HCT116 (cell line): Measurements from ENCODE around the gene HMCN1. TPM values are rescaled to one million over a fixed set of nuclear protein-coding genes. Genes with fewer than 3 reads are reported as not detected.

Experiments used
- ATAC-seq: fragments of 200-7000 bp; cut with Tn5 transposase; 2 replicates; pipeline ENCODE4 v1.9.1; 2020; ENCODE audit warnings: mild to moderate bottlenecking, moderate library complexity
- BruUV-seq: library from RNA; stranded (reverse); fragments of 400-500 nt; replicated peaks from 2 replicates; lab custom pipeline; 2021; lab: Mats Ljungman, UMichigan
- CTCF ChIA-PET: fragments of 300-600 bp; sonication (Branson Sonifier 250); formaldehyde crosslinking; loops from one replicate; lab custom pipeline; 2021; ENCODE audit warnings: antibody characterized with exemption; lab: Charles Lee
- POLR2A ChIA-PET: fragments of 300-600, 350-600 bp; sonication (Branson Sonifier 250); formaldehyde crosslinking; loops from one replicate; lab custom pipeline; 2021; ENCODE audit warnings: antibody characterized with exemption; lab: Charles Lee
- RAD21 ChIA-PET, 2 experiments: fragments of 300-600 bp; sonication (Branson Sonifier 250); formaldehyde crosslinking; loops; one replicate each; lab custom pipeline; 2023; ENCODE audit warnings: low total read pairs in 2 of 2; ENCODE audit not compliant: uncharacterized antibody in 2 of 2, unreplicated experiment in 2 of 2, low non-redundant PET in 1 of 2; lab: Charles Lee
- DNase-seq: peaks from one replicate; pipeline ENCODE4 v3.0.0-alpha.2; 2010; ENCODE audit warnings: low read depth, low spot score
- H2AFZ ChIP-seq: fragments of 200-600 bp; shearing (Covaris generic), sonication (generic); 2 replicates; pipeline ENCODE4 v1.6.1; 2017; ENCODE audit warnings: low read depth, mixed run types, mixed read lengths, antibody characterized with exemption, low read length; ENCODE audit not compliant: poor library complexity, severe bottlenecking
- H3K27ac ChIP-seq: 2 replicates; pipeline ENCODE4 v1.5.1; 2012; ENCODE audit warnings: low read depth, low read length
- H3K27me3 ChIP-seq: fragments of 200-600 bp; sonication (generic); 2 replicates; pipeline ENCODE4 v1.6.1; 2016; ENCODE audit warnings: mixed run types, low read length, mixed read lengths; ENCODE audit not compliant: insufficient read depth
- H3K36me3 ChIP-seq, 2 experiments: fragments of 200-500 bp in 1 of 2; fragments of 200-600 bp in 1 of 2; sonication (Bioruptor generic) in 1 of 2; sonication (generic) in 1 of 2; 2 replicates each; pipeline versions ENCODE4 v1.5.1 to v1.6.1; 2014 to 2016; ENCODE audit warnings: low read length in 2 of 2, inconsistent platforms in 1 of 2, mixed read lengths in 1 of 2, mixed run types in 1 of 2; ENCODE audit not compliant: insufficient read depth in 2 of 2, control insufficient read depth in 1 of 2
- H3K4me1 ChIP-seq, 2 experiments: fragments of 200-600 bp in 1 of 2; sonication (generic) in 1 of 2; 2 replicates each; pipeline versions ENCODE4 v1.5.1 to v1.6.1; 2012 to 2017; ENCODE audit warnings: low read length in 2 of 2, inconsistent platforms in 1 of 2, mild to moderate bottlenecking in 1 of 2, mixed read lengths in 1 of 2, mixed run types in 1 of 2, moderate library complexity in 1 of 2; ENCODE audit not compliant: insufficient read depth in 2 of 2, control insufficient read depth in 1 of 2
- H3K4me2 ChIP-seq: fragments of 200-600 bp; sonication (generic); 2 replicates; pipeline ENCODE4 v1.6.1; 2017; ENCODE audit warnings: mixed run types, low read length, mixed read lengths
- H3K4me3 ChIP-seq, 2 experiments: fragments of 200-600 bp in 1 of 2; sonication (generic) in 1 of 2; replicated peaks in 1 of 2; 2 replicates each; pipeline ENCODE4 v1.5.1; 2011 to 2016; ENCODE audit warnings: low read length in 2 of 2, control low read depth in 1 of 2, low read depth in 1 of 2, mild to moderate bottlenecking in 1 of 2, mixed read lengths in 1 of 2, mixed run types in 1 of 2
- H3K79me2 ChIP-seq: fragments of 200-600 bp; sonication (generic); 2 replicates; pipeline ENCODE4 v1.6.1; 2017; ENCODE audit warnings: mild to moderate bottlenecking, mixed run types, low read length, moderate library complexity, mixed read lengths; ENCODE audit not compliant: insufficient read depth
- H3K9ac ChIP-seq: fragments of 200-600 bp; sonication (generic); 2 replicates; pipeline ENCODE4 v1.6.1; 2016; ENCODE audit warnings: low read length, mixed read lengths
- H3K9me2 ChIP-seq: fragments of 200-600 bp; sonication (generic), shearing (Covaris generic); 2 replicates; pipeline ENCODE4 v1.6.1; 2017; ENCODE audit warnings: mixed run types, mild to moderate bottlenecking, moderate library complexity; ENCODE audit not compliant: insufficient read depth
- H3K9me3 ChIP-seq, 2 experiments: fragments of 200-500 bp in 1 of 2; fragments of 200-600 bp in 1 of 2; sonication (Bioruptor generic) in 1 of 2; sonication (generic) in 1 of 2; 2 replicates each; pipeline ENCODE4 v1.6.1; 2014 to 2017; ENCODE audit warnings: low read length in 2 of 2, mixed read lengths in 2 of 2, inconsistent platforms in 1 of 2, low read depth in 1 of 2, mild to moderate bottlenecking in 1 of 2, mixed run types in 1 of 2, moderate library complexity in 1 of 2; ENCODE audit not compliant: control insufficient read depth in 1 of 2, insufficient read depth in 1 of 2
- H4K20me1 ChIP-seq: fragments of 200-600 bp; sonication (generic), shearing (Covaris generic); 2 replicates; pipeline ENCODE4 v1.6.1; 2017; ENCODE audit warnings: mixed run types, mild to moderate bottlenecking, moderate library complexity; ENCODE audit not compliant: insufficient read depth
- CBX3 ChIP-seq: IDR thresholded peaks from 2 replicates; pipeline ENCODE4 v1.6.1; 2012; ENCODE audit warnings: low read depth
- CEBPB ChIP-seq: IDR thresholded peaks from 2 replicates; pipeline ENCODE4 v1.6.1; 2012; ENCODE audit warnings: low read depth
- CTCF ChIP-seq, 3 experiments: fragments of 200-600 bp in 1 of 3; sonication (generic) in 1 of 3; IDR thresholded peaks in 2 of 3; conservative IDR thresholded peaks in 1 of 3; 2 replicates each; pipeline ENCODE4 v1.5.1; 2012 to 2017; ENCODE audit warnings: low read depth in 2 of 3, low read length in 2 of 3, antibody characterized with exemption in 1 of 3, borderline replicate concordance in 1 of 3, control low read depth in 1 of 3, mild to moderate bottlenecking in 1 of 3, mixed read lengths in 1 of 3, mixed run types in 1 of 3, moderate library complexity in 1 of 3; ENCODE audit not compliant: insufficient read depth in 1 of 3
- EGR1 ChIP-seq: IDR thresholded peaks from 2 replicates; pipeline ENCODE4 v1.6.1; 2012; ENCODE audit warnings: low read depth
- ELF1 ChIP-seq: IDR thresholded peaks from 2 replicates; pipeline ENCODE4 v1.6.1; 2012; ENCODE audit warnings: low read depth, borderline replicate concordance
- EZH2phosphoT487 ChIP-seq: fragments of 200-600 bp; IDR thresholded peaks from 2 replicates; pipeline ENCODE4 v1.6.1; 2018; ENCODE audit warnings: antibody characterized with exemption, borderline replicate concordance
- POLR2AphosphoS5 ChIP-seq: IDR thresholded peaks from 2 replicates; pipeline ENCODE4 v1.6.1; 2011; ENCODE audit warnings: mild to moderate bottlenecking, low read depth, low read length, moderate library complexity
- RAD21 ChIP-seq: IDR thresholded peaks from 2 replicates; pipeline ENCODE4 v1.6.1; 2012; ENCODE audit warnings: low read depth, mild to moderate bottlenecking
- YY1 ChIP-seq: IDR thresholded peaks from 2 replicates; pipeline ENCODE4 v1.6.1; 2011; ENCODE audit warnings: low read length, low read depth, moderate library complexity, mild to moderate bottlenecking; ENCODE audit not compliant: insufficient replicate concordance; ENCODE audit errors: extremely low read depth
- ZNF274 ChIP-seq: fragments of 200-500 bp; sonication (Bioruptor generic); IDR thresholded peaks from 2 replicates; pipeline ENCODE4 v1.6.1; 2014; ENCODE audit warnings: mild to moderate bottlenecking, low read depth, low read length, inconsistent platforms
- intact Hi-C: fragments of 100-400 bp; cut with micrococcal nuclease; formaldehyde crosslinking; loops from 2 replicates; pipeline ENCODE4 v1.10.0; 2022
- total RNA-seq: library from RNA; stranded (reverse); gene quantifications from one replicate; pipeline ENCODE4 v1.2.1, GENCODE V29; 2021; ENCODE audit not compliant: unreplicated experiment
- TF ChIP-seq, protein P1 (sequence below): IDR thresholded peaks from 2 replicates; pipeline ENCODE4 v1.6.1; 2012; ENCODE audit warnings: low read depth
- TF ChIP-seq, protein P2 (sequence below): IDR thresholded peaks from 2 replicates; pipeline ENCODE4 v1.6.1; 2012

HMCN1 gene
- total RNA-seq, 1 experiment from 2014 or later: 0.59 TPM

- Histone ChIP-seq H3K4me2 (no peak overlapping the region), H3K36me3 (no peaks in the 10 kb centered on the region), H4K20me1 (no peaks in the 10 kb centered on the region), H3K9me2 (no peaks in the 10 kb centered on the region), H3K9ac (no peak overlapping the region), H3K27me3 (no peaks in the 10 kb centered on the region), H2AFZ (no peak overlapping the region), H3K9me3 (no peaks in the 10 kb centered on the region), H3K4me1 (no peaks in the 10 kb centered on the region), H3K4me3 (no peak overlapping the region), H3K79me2 (no peaks in the 10 kb centered on the region), H3K27ac (no peak overlapping the region)
- no peak for DNase-seq
- ChIA-PET RAD21 (no interaction called here), CTCF (no interaction called here), POLR2A (no interaction called here)
- TF ChIP-seq CEBPB (no peak), RAD21 (no peak), ELF1 (no peak), POLR2AphosphoS5 (no peak)
- TF ChIP-seq, protein P1, sequence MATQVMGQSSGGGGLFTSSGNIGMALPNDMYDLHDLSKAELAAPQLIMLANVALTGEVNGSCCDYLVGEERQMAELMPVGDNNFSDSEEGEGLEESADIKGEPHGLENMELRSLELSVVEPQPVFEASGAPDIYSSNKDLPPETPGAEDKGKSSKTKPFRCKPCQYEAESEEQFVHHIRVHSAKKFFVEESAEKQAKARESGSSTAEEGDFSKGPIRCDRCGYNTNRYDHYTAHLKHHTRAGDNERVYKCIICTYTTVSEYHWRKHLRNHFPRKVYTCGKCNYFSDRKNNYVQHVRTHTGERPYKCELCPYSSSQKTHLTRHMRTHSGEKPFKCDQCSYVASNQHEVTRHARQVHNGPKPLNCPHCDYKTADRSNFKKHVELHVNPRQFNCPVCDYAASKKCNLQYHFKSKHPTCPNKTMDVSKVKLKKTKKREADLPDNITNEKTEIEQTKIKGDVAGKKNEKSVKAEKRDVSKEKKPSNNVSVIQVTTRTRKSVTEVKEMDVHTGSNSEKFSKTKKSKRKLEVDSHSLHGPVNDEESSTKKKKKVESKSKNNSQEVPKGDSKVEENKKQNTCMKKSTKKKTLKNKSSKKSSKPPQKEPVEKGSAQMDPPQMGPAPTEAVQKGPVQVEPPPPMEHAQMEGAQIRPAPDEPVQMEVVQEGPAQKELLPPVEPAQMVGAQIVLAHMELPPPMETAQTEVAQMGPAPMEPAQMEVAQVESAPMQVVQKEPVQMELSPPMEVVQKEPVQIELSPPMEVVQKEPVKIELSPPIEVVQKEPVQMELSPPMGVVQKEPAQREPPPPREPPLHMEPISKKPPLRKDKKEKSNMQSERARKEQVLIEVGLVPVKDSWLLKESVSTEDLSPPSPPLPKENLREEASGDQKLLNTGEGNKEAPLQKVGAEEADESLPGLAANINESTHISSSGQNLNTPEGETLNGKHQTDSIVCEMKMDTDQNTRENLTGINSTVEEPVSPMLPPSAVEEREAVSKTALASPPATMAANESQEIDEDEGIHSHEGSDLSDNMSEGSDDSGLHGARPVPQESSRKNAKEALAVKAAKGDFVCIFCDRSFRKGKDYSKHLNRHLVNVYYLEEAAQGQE: no peak
- no peak for ATAC-seq
- intact Hi-C loops: no loop called here
- no TSS peak for BruUV-seq
Observed at GRCh38 chr1:185933580-185933979, 199.4 kb downstream of the HMCN1 start.

DNA sequence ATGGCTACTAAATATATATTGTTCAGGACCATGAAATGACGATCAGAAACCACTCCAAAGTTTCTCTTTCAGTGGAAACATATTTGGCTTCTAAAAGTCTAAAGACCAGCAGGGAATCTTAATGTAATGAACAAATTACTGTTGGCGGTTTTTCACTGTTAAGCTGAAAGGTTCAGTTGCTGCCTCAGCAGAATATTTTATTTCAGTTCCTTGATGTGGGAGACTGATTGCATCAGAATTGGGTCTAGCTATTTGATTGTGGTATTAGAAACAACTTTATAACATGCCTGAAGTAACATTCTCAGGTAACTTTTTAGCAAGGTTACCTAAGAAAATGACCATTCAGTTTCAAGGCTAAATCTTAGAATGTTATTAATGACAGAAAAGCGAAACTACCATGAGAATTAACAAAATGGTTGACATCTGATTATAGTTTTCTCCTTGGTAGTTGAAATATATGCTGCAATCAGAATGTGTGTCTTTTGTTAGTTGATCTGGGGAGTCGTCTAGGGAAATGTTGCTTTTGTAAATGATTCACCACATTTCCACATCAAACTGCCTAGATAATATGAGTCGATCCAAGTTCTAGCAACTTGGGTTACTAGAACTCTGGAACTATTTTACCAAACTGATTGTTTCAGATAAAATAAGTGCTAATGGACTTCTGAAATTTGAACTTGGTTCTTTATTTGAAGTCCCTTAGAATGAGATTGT is 200.4 kb downstream of the HMCN1 start:
- POLR2A ChIA-PET: no interaction called here

More for the DNA sequence above, 200.4 kb downstream of the HMCN1 start:
- BruUV-seq: no TSS peak
- no peak overlapping the region for H3K27ac ChIP-seq
- no peaks in the 10 kb centered on the region for H3K4me1 ChIP-seq
- no peaks in the 10 kb centered on the region for H4K20me1 ChIP-seq
- H3K9me2 ChIP-seq: no peaks in the 10 kb centered on the region
- H3K27me3 ChIP-seq: no peaks in the 10 kb centered on the region
- DNase-seq (no peak), ATAC-seq (no peak)
- ChIA-PET RAD21 (no interaction called here), CTCF (no interaction called here)
- TF ChIP-seq YY1 (no peak), CTCF (IDR thresholded peaks at IDR 0.05 in 2 of 3, conservative IDR thresholded peaks at IDR 0.05 in 1 of 3; ENCODE audit: borderline replicate concordance in 1 of 3, insufficient read depth in 1 of 3, low read depth in 2 of 3, low read length in 2 of 3) (no peak), CBX3 (no peak), EZH2phosphoT487 (no peak), EGR1 (no peak), ZNF274 (no peak)
- TF ChIP-seq, protein P2, sequence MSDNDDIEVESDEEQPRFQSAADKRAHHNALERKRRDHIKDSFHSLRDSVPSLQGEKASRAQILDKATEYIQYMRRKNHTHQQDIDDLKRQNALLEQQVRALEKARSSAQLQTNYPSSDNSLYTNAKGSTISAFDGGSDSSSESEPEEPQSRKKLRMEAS: no peak
- no peak overlapping the region for H3K9ac ChIP-seq
- H3K36me3 ChIP-seq: no peaks in the 10 kb centered on the region
- intact Hi-C loops: no loop called here
- no peaks in the 10 kb centered on the region for H3K9me3 ChIP-seq
- H2AFZ ChIP-seq: no peak overlapping the region
- H3K4me3 ChIP-seq: no peak overlapping the region
- H3K4me2 ChIP-seq: no peak overlapping the region
- H3K79me2 ChIP-seq: no peaks in the 10 kb centered on the region
